ENCODE data around the gene GPC4.

DNA sequence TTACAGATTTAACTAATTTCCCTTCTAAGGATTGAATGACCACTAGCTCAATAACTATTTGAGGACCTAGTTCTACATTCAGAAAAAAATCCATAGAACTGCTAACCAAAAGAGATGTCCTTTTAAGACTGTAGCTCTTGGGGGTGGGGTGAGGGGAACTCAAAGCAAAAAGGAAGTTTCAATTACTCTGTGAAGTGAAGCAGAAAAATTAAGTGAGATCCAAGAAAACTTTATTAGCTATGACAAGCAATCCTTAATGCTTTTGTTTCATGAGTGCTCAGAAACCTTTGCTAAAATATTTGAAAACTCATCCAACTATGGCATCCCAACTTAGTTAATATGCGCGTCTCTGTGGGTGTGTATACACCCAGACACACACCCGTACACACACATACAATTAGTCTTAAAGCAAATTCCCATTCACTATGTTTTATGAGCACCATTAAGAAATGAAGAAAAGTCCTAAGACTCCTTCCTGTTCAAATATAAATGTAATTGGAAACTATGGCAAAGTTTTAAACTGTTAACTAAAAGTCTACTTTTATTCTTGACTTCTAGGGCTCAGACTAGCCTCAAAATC is 44.5 kb downstream of the GPC4 start:
- TF ChIP-seq, protein P1, sequence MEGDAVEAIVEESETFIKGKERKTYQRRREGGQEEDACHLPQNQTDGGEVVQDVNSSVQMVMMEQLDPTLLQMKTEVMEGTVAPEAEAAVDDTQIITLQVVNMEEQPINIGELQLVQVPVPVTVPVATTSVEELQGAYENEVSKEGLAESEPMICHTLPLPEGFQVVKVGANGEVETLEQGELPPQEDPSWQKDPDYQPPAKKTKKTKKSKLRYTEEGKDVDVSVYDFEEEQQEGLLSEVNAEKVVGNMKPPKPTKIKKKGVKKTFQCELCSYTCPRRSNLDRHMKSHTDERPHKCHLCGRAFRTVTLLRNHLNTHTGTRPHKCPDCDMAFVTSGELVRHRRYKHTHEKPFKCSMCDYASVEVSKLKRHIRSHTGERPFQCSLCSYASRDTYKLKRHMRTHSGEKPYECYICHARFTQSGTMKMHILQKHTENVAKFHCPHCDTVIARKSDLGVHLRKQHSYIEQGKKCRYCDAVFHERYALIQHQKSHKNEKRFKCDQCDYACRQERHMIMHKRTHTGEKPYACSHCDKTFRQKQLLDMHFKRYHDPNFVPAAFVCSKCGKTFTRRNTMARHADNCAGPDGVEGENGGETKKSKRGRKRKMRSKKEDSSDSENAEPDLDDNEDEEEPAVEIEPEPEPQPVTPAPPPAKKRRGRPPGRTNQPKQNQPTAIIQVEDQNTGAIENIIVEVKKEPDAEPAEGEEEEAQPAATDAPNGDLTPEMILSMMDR (IDR thresholded peaks at IDR 0.05) = no peak
- TF ChIP-seq REST (IDR thresholded peaks at IDR 0.05; ENCODE audit: insufficient read depth in 1 of 2, low read depth in 2 of 2, low read length in 1 of 2) (no peak), SIN3A (IDR thresholded peaks at IDR 0.05; ENCODE audit: borderline replicate concordance, insufficient read depth, low read depth, low read length) (no peak), POLR2AphosphoS5 (IDR thresholded peaks at IDR 0.05; ENCODE audit: low read depth, low read length) (no peak), TCF7L2 (IDR thresholded peaks at IDR 0.05; ENCODE audit: low read depth, low read length) (no peak)
